ENCODE measurements around the gene LRFN2.

LRFN2 gene

DNA sequence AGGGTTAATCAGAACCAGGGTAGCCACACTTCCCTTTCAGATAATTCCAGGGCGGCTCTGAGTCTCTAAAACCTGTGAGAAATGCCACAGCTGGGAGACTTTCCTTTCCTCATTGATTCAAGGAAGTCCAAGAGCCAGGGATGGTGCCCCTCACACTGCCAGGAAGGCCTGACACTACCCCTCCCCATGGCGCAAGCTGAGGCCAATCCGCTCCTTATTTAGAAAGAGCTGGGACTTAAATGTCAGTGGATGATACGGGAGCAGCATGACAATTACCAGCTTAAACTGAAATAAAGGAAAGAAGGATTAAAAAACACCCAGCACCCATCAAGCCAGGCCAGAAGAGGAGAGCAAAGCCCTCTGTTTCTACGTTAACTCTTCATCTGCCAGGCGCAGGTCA lies 244.4 kb downstream of the LRFN2 start:
- TF ChIP-seq ZFX (IDR thresholded peaks at IDR 0.05; ENCODE audit: borderline replicate concordance) (no peak), CTCF (IDR thresholded peaks at IDR 0.05) (no peak)
- no peak overlapping the region for H3K27ac ChIP-seq

DNA sequence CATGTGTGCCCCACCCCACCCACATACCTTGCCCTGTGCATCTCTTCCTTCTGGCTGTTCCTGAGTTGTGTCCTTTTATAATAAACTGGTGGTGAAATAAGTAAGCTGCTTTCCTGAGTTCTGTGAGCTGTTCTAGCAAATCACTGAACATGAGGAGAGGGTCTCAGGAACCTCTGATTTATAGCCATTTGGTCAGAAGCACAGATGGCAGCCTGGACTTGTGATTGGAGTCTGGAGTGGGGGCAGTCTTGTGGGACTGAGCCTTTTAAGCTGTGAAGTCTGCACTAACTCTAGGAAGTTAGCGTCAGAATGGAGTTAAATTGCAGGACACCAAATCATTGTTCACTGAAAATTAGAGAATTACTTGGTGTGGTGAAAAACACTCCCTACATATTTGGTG lies 245.4 kb downstream of the LRFN2 start:
- no peak overlapping the region for H3K27ac ChIP-seq
- TF ChIP-seq ZFX (IDR thresholded peaks at IDR 0.05; ENCODE audit: borderline replicate concordance) = no peak
- no peak for TF ChIP-seq CTCF (IDR thresholded peaks at IDR 0.05)

All from 22Rv1 (cell line).